GM18507 (cell line): ENCODE measurements around the gene COL6A1.
"Not testable (repeated sequence)": the region's sequence is repeated elsewhere in the genome, so short reads cannot be mapped to it uniquely, and the experiment has no call there.

Experiments used
- DNase-seq: peaks from one replicate; pipeline ENCODE4 v3.0.0; 2011; ENCODE audit warnings: low read depth; ENCODE audit not compliant: insufficient read length; ENCODE audit errors: extremely low spot score
- FAIRE-seq: peaks from 2 replicates; lab custom pipeline; 2011; peaks lifted over from hg19 to GRCh38; lab: Jason Lieb, UNC

COL6A1 gene

GRCh38 chr21:46035809-46036695 is 54.5 kb downstream of the COL6A1 start:
- FAIRE-seq (no peak), DNase-seq (no peak)

- FAIRE-seq: no peak
- DNase-seq: no peak
Measured at GRCh38 chr21:46036696-46037330, 55.2 kb downstream of the COL6A1 start.

GRCh38 chr21:46037331-46038325 is 56.1 kb downstream of the COL6A1 start:
- no peak for FAIRE-seq
- DNase-seq: no peak

GRCh38 chr21:46038341-46038829 is 56.8 kb downstream of the COL6A1 start:
- FAIRE-seq (no peak), DNase-seq (no peak)

- no peak for DNase-seq
- FAIRE-seq: no peak
Measured at GRCh38 chr21:46038871-46039397, 57.4 kb downstream of the COL6A1 start.

GRCh38 chr21:46039891-46040660 is 58.5 kb downstream of the COL6A1 start:
- DNase-seq: no peak
- no peak for FAIRE-seq

GRCh38 chr21:46040707-46041106 is 59.1 kb downstream of the COL6A1 start:
- FAIRE-seq: no peak
- no peak for DNase-seq

GRCh38 chr21:46041183-46041582 is 59.6 kb downstream of the COL6A1 start:
- DNase-seq (no peak), FAIRE-seq (no peak)

- FAIRE-seq: no peak
- no peak for DNase-seq
Measured at GRCh38 chr21:46045154-46045553, 63.6 kb downstream of the COL6A1 start.

GRCh38 chr21:46046471-46046870 is 64.9 kb downstream of the COL6A1 start:
- no peak for DNase-seq
- no peak for FAIRE-seq

- DNase-seq, FAIRE-seq: not testable (repeated sequence)
Measured at GRCh38 chr21:46046906-46047305, 65.3 kb downstream of the COL6A1 start.

GRCh38 chr21:46048926-46049889 is 67.6 kb downstream of the COL6A1 start:
- FAIRE-seq (no peak), DNase-seq (no peak)

GRCh38 chr21:46049890-46050667 is 68.5 kb downstream of the COL6A1 start:
- no peak for DNase-seq
- no peak for FAIRE-seq

GRCh38 chr21:46050668-46051378 is 69.3 kb downstream of the COL6A1 start:
- DNase-seq: no peak
- FAIRE-seq: no peak

GRCh38 chr21:46051379-46051770 is 69.8 kb downstream of the COL6A1 start:
- DNase-seq: no peak
- no peak for FAIRE-seq
